PC-3 (cell line): Measurements from ENCODE around the gene SLC44A5. TPM values are rescaled to one million over a fixed set of nuclear protein-coding genes. Genes with fewer than 3 reads are reported as not detected.

ENCODE experiments used
- ATAC-seq: fragments of 200-7000 bp; cut with Tn5 transposase; 2 replicates; pipeline ENCODE4 v1.9.1; 2020; ENCODE audit warnings: mild to moderate bottlenecking, moderate library complexity
- BruUV-seq: library from RNA; stranded (reverse); fragments of 400-500 nt; replicated peaks from 2 replicates; lab custom pipeline; 2021; lab: Mats Ljungman, UMichigan
- CTCF ChIA-PET: fragments of 300-600 bp; sonication (Branson Sonifier 250); formaldehyde crosslinking; loops from one replicate; lab custom pipeline; 2022; ENCODE audit warnings: antibody characterized with exemption; lab: Charles Lee
- POLR2A ChIA-PET: fragments of 300-600 bp; sonication (Branson Sonifier 250); formaldehyde crosslinking; loops from one replicate; lab custom pipeline; 2022; ENCODE audit warnings: antibody characterized with exemption; ENCODE audit not compliant: unreplicated experiment; lab: Charles Lee
- DNase-seq: peaks from one replicate; pipeline ENCODE4 v3.0.0-alpha.2; 2015
- H2AFZ ChIP-seq: fragments of 300-600 bp; sonication (generic); 2 replicates; pipeline ENCODE4 v1.6.0; 2016; ENCODE audit warnings: antibody characterized with exemption, low read length
- H3F3A ChIP-seq: fragments of 300-600 bp; sonication (generic); one replicate; pipeline ENCODE4 v1.6.0; 2017; ENCODE audit warnings: antibody characterized with exemption, low read length, control low read depth, mild to moderate bottlenecking; ENCODE audit not compliant: unreplicated experiment
- H3K27ac ChIP-seq: fragments of 300-600 bp; sonication (generic); 2 replicates; pipeline ENCODE4 v1.5.1; 2016; ENCODE audit warnings: mild to moderate bottlenecking, low read length
- H3K27me3 ChIP-seq: fragments of 300-600 bp; sonication (generic); 2 replicates; pipeline ENCODE4 v1.6.1; 2016; ENCODE audit warnings: low read length, mixed read lengths
- H3K36me3 ChIP-seq: fragments of 300-600 bp; sonication (generic); 2 replicates; pipeline ENCODE4 v1.6.1; 2016; ENCODE audit warnings: low read depth, mixed run types, low read length, mixed read lengths
- H3K4me1 ChIP-seq: fragments of 300-600 bp; sonication (generic); 2 replicates; pipeline ENCODE4 v1.5.1; 2016; ENCODE audit warnings: low read length; ENCODE audit not compliant: insufficient read depth
- H3K4me2 ChIP-seq: fragments of 300-600 bp; sonication (generic); 2 replicates; pipeline ENCODE4 v1.6.0; 2016; ENCODE audit warnings: low read length
- H3K4me3 ChIP-seq: fragments of 300-600 bp; sonication (generic); 2 replicates; pipeline ENCODE4 v1.5.1; 2016; ENCODE audit warnings: mild to moderate bottlenecking, low read length, mixed read lengths
- H3K79me2 ChIP-seq: fragments of 300-600 bp; sonication (generic); 2 replicates; pipeline ENCODE4 v1.6.1; 2017; ENCODE audit warnings: low read length, mixed read lengths
- H3K9ac ChIP-seq: fragments of 300-600 bp; sonication (generic); 2 replicates; pipeline ENCODE4 v1.6.0; 2016; ENCODE audit warnings: mild to moderate bottlenecking, low read length
- H3K9me2 ChIP-seq: fragments of 300-600 bp; sonication (generic); replicated peaks from 2 replicates; pipeline ENCODE4 v1.6.1; 2016; ENCODE audit warnings: mixed run types, low read length, mixed read lengths
- H3K9me3 ChIP-seq: fragments of 300-600 bp; sonication (generic); 2 replicates; pipeline ENCODE4 v1.6.1; 2016; ENCODE audit warnings: low read length, mixed read lengths
- H4K20me1 ChIP-seq: fragments of 300-600 bp; sonication (generic); 2 replicates; pipeline ENCODE4 v1.6.1; 2016; ENCODE audit warnings: low read length, mixed read lengths
- EZH2 ChIP-seq: fragments of 300-600 bp; sonication (generic); IDR thresholded peaks from one replicate; pipeline ENCODE4 v1.6.1; 2017; ENCODE audit warnings: antibody characterized with exemption, mild to moderate bottlenecking, low read length; ENCODE audit not compliant: unreplicated experiment
- EZH2phosphoT487 ChIP-seq: fragments of 300-600 bp; sonication (generic); IDR thresholded peaks from 2 replicates; pipeline ENCODE4 v1.6.1; 2018; ENCODE audit warnings: mild to moderate bottlenecking, antibody characterized with exemption, low read length, borderline replicate concordance
- intact Hi-C: fragments of 100-400 bp; cut with micrococcal nuclease; formaldehyde crosslinking; loops from 2 replicates; pipeline ENCODE4 v1.9.0; 2023
- total RNA-seq: library from RNA; depleted of rRNA; stranded (reverse); fragments of >200 nt; gene quantifications from 2 replicates; pipeline ENCODE4 v1.2.3, GENCODE V29; 2014
- TF ChIP-seq, protein P1 (sequence below): fragments of 300-600 bp; sonication (generic); conservative IDR thresholded peaks from 2 replicates; pipeline ENCODE4 v1.5.1; 2017; ENCODE audit warnings: antibody characterized with exemption, low read depth, mild to moderate bottlenecking, low read length

Gene SLC44A5
- total RNA-seq, 1 experiment from 2014 or later: not detected

DNA sequence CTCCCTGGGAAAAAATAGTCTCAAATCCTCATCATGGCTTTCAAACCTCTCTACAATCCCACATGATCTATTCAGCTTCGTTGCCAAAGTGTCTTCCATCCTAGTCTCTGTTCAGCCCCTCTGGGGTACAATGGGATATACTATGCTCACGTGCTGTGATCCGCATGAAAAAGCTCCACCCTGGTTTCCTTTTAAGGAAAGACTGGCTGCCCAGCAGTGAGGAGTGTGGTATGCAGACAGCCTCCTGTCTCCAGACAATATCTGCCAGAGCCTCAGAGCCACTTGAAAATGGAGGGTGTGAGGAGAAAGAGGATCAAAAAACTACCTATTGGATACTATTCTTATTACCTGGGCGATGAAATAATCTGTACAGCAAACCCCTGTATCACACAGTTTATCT, 282.2 kb downstream of the SLC44A5 start:
- Histone ChIP-seq H3K79me2 (no peaks in the 10 kb centered on the region), H2AFZ (no peak overlapping the region), H3K36me3 (no peaks in the 10 kb centered on the region), H3K9ac (no peak overlapping the region), H3K4me3 (no peak overlapping the region), H4K20me1 (no peaks in the 10 kb centered on the region), H3K9me2 (no peaks in the 10 kb centered on the region), H3K9me3 (no peaks in the 10 kb centered on the region), H3K27me3 (no peaks in the 10 kb centered on the region; the same call in 1 of the 2 replicates), H3K4me1 (no peaks in the 10 kb centered on the region), H3F3A (no peaks in the 10 kb centered on the region), H3K4me2 (no peak overlapping the region), H3K27ac (no peak overlapping the region)
- ChIA-PET POLR2A (no interaction called here), CTCF (no interaction called here)
- DNase-seq (no peak), ATAC-seq (no peak)
- BruUV-seq: no TSS peak
- TF ChIP-seq EZH2phosphoT487: no peak
- TF ChIP-seq, protein P1, sequence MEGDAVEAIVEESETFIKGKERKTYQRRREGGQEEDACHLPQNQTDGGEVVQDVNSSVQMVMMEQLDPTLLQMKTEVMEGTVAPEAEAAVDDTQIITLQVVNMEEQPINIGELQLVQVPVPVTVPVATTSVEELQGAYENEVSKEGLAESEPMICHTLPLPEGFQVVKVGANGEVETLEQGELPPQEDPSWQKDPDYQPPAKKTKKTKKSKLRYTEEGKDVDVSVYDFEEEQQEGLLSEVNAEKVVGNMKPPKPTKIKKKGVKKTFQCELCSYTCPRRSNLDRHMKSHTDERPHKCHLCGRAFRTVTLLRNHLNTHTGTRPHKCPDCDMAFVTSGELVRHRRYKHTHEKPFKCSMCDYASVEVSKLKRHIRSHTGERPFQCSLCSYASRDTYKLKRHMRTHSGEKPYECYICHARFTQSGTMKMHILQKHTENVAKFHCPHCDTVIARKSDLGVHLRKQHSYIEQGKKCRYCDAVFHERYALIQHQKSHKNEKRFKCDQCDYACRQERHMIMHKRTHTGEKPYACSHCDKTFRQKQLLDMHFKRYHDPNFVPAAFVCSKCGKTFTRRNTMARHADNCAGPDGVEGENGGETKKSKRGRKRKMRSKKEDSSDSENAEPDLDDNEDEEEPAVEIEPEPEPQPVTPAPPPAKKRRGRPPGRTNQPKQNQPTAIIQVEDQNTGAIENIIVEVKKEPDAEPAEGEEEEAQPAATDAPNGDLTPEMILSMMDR: no peak
- no peak for TF ChIP-seq EZH2
- intact Hi-C loops: no loop called here

DNA sequence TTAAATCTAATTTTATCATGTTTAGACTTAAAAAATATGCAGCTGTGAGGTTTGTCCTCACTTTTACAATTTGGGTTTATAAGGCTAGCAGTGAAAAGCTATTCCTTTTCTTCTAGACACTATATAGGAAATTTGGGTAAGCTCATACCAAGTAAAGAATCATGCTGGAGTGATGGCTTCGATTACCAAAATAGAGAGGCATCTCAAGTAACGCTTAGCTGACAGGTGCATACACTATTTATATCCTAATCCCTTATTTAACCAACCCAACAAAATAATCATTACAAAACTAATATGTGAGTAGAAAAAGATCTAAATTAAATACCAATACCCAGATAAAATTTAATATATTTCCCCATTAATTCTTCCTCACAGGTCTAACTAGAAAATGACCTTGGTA, 283.5 kb downstream of the SLC44A5 start:
- Histone ChIP-seq H3K27me3 (peaks cover 3% of the 10 kb centered on the region; the same call in 1 of the 2 replicates), H3K36me3 (no peaks in the 10 kb centered on the region), H3K9me2 (no peaks in the 10 kb centered on the region), H3K27ac (no peak overlapping the region), H3K4me3 (no peak overlapping the region), H3K9ac (no peak overlapping the region), H2AFZ (no peak overlapping the region), H3K4me1 (no peaks in the 10 kb centered on the region), H4K20me1 (no peaks in the 10 kb centered on the region), H3K4me2 (no peak overlapping the region), H3K79me2 (no peaks in the 10 kb centered on the region), H3F3A (no peaks in the 10 kb centered on the region), H3K9me3 (no peaks in the 10 kb centered on the region)
- intact Hi-C loops: no loop called here
- ChIA-PET POLR2A (no interaction called here), CTCF (no interaction called here)
- BruUV-seq: no TSS peak
- TF ChIP-seq, protein P1: no peak
- TF ChIP-seq EZH2phosphoT487 (no peak), EZH2 (no peak)
- DNase-seq (no peak), ATAC-seq (no peak)

DNA sequence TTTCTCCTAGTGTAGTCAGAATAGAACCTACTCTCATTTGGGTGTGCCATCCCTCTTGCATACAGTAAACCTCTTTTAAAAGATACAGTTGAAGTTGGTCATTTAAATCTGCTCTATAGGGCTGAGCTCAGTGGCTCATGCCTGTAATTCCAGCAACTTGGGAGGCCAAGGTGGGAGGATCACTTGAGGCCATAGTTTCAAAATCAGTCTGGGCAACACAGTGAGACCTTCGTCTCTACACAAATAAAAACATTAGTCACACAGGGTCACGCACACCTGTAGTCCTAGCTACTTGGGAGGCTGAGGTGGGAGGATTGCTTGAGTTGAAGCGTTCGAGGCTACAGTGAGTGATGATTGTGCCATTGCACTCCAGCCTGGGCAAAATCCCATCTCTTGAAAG, 292.9 kb downstream of the SLC44A5 start:
- Histone ChIP-seq H3K79me2 (no peaks in the 10 kb centered on the region), H3K9me2 (no peaks in the 10 kb centered on the region), H3K4me2 (no peak overlapping the region), H3F3A (no peaks in the 10 kb centered on the region), H2AFZ (no peak overlapping the region), H3K4me3 (no peak overlapping the region), H3K27ac (no peak overlapping the region), H3K27me3 (peaks cover 41% of the 10 kb centered on the region), H3K36me3 (no peaks in the 10 kb centered on the region), H3K4me1 (no peaks in the 10 kb centered on the region), H4K20me1 (no peaks in the 10 kb centered on the region), H3K9me3 (no peaks in the 10 kb centered on the region), H3K9ac (no peak overlapping the region)
- no peak for DNase-seq
- ChIA-PET CTCF (no interaction called here), POLR2A (no interaction called here)
- BruUV-seq: no TSS peak
- no peak for ATAC-seq
- TF ChIP-seq, protein P1: no peak
- TF ChIP-seq EZH2 (no peak), EZH2phosphoT487 (no peak)
- intact Hi-C loops: no loop called here
